ENCODE data around the gene TTN.

The TTN gene

DNA sequence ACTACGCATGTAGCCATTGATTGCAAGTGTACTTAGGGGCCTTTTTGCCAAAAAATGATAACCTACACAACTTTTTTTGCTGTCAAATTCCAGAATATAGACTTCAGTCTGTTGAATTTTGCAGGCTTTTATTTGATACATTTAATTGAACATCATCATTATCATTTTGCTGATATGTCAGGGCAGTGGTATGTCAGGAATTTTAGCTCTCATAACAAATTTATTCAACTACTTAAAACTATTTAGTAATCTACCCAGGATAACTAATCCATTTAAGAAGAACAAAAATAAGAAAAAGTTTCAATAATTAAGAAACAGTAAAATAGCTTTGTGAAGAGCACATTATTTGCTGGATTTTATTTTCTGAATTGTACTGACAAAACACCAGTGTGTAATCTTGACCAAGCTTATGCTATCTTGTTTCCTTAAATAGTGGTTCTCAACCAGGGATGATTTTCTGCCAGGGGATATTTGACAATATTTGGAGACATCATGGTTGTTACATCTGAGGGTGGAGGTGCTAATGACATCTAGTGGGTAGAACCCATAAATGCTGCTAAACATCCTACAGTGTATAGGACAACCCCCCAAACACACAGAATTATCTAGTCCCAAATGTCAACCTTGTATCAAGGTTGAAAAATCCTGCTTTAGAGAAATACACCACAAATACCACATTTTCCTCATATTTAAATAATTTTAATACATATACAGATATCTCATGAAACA is 12.1 kb upstream of the TTN start:
- no peak for TF ChIP-seq BACH2 (CRISPR knock-in tag; IDR thresholded peaks at IDR 0.05; ENCODE audit: borderline replicate concordance)
- peak; percentile 83 for TF ChIP-seq ISL1 (CRISPR knock-in tag; IDR thresholded peaks at IDR 0.05)
- TF ChIP-seq ZFP3 (CRISPR knock-in tag; IDR thresholded peaks at IDR 0.05) = no peak
- peak; percentile 64 for ATAC-seq

DNA sequence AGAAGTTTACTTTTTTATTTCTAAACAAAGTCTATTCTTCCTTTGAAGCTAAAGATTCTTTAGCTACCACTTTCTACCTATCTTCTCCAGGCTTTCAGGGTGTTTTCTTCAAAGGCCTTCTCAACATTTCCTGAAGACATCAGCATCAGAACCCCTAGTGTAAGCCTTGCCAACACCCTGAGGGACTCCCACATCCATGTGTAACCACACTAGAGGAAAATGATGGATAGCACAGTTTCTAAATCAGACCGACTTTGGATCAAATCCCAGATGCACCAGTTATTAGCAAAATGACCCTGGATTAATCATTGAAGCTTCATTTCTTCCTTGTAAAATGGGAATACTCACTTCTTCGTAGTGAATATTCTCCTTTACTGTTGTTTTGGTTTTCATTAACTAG is 4.7 kb upstream of the TTN start:
- TF ChIP-seq ISL1 (CRISPR knock-in tag; IDR thresholded peaks at IDR 0.05) = no peak
- TF ChIP-seq, protein P1, sequence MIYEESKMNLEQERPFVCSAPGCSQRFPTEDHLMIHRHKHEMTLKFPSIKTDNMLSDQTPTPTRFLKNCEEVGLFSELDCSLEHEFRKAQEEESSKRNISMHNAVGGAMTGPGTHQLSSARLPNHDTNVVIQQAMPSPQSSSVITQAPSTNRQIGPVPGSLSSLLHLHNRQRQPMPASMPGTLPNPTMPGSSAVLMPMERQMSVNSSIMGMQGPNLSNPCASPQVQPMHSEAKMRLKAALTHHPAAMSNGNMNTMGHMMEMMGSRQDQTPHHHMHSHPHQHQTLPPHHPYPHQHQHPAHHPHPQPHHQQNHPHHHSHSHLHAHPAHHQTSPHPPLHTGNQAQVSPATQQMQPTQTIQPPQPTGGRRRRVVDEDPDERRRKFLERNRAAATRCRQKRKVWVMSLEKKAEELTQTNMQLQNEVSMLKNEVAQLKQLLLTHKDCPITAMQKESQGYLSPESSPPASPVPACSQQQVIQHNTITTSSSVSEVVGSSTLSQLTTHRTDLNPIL (CRISPR knock-in tag; IDR thresholded peaks at IDR 0.05; ENCODE audit: low read depth) = no peak
- no peak for ATAC-seq

DNA sequence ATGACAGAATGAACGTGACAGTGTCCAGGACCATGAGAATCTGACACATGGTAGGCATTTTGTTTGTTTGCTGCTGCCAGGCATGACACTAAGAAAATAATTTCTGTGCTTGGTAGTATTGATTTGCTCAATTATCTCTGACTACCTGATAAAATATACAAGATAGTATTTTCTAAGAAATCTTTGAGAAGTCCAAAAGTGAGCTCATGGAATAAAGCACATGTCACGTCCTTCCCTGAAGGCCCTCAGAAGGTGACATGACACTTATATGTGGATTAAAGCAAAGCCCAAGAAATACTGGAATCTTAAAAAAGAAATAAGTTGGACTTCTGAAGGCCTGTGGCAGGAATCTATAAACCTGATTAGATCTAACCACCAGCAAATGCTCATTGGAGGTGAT is 3.8 kb upstream of the TTN start:
- ATAC-seq = no peak

DNA sequence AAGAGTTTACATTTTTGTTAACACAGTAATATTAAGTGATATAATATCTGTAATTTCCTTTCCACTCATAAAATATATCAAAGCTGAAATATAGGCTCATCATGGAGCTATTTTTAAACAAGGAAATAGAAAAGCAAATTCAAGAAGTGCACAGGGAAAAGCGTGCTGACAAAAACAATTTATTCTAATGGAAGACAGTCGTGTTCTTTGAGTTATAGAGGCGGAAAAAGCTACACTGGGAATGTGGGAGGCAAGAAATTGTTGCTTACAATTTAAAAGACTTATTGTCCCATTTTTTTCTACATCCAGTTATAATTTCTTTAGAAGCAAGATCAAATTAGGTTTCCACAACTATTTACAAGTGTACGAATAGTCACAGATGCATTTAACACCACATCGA is 3.2 kb upstream of the TTN start:
- ATAC-seq = peak; percentile 59; the same call in 2 of the 3 replicates
- TF ChIP-seq TCF4 (CRISPR knock-in tag; IDR thresholded peaks at IDR 0.05; ENCODE audit: borderline replicate concordance) (no peak), BACH2 (CRISPR knock-in tag; IDR thresholded peaks at IDR 0.05; ENCODE audit: borderline replicate concordance) (no peak), ZNF8 (CRISPR knock-in tag; IDR thresholded peaks at IDR 0.05) (no peak), ISL1 (CRISPR knock-in tag; IDR thresholded peaks at IDR 0.05) (no peak), CSDC2 (CRISPR knock-in tag; IDR thresholded peaks at IDR 0.05) (no peak), PPARA (CRISPR knock-in tag; IDR thresholded peaks at IDR 0.05; ENCODE audit: borderline replicate concordance) (no peak), ZNF565 (CRISPR knock-in tag; conservative IDR thresholded peaks at IDR 0.05; ENCODE audit: low read depth) (no peak), GLIS3 (CRISPR knock-in tag; IDR thresholded peaks at IDR 0.05) (no peak), ZFP3 (CRISPR knock-in tag; IDR thresholded peaks at IDR 0.05) (no peak), SNAI2 (CRISPR knock-in tag; IDR thresholded peaks at IDR 0.05) (no peak)
- TF ChIP-seq, protein P2, sequence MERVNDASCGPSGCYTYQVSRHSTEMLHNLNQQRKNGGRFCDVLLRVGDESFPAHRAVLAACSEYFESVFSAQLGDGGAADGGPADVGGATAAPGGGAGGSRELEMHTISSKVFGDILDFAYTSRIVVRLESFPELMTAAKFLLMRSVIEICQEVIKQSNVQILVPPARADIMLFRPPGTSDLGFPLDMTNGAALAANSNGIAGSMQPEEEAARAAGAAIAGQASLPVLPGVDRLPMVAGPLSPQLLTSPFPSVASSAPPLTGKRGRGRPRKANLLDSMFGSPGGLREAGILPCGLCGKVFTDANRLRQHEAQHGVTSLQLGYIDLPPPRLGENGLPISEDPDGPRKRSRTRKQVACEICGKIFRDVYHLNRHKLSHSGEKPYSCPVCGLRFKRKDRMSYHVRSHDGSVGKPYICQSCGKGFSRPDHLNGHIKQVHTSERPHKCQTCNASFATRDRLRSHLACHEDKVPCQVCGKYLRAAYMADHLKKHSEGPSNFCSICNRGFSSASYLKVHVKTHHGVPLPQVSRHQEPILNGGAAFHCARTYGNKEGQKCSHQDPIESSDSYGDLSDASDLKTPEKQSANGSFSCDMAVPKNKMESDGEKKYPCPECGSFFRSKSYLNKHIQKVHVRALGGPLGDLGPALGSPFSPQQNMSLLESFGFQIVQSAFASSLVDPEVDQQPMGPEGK (CRISPR knock-in tag; IDR thresholded peaks at IDR 0.05; ENCODE audit: borderline replicate concordance) = no peak
- TF ChIP-seq, protein P3, sequence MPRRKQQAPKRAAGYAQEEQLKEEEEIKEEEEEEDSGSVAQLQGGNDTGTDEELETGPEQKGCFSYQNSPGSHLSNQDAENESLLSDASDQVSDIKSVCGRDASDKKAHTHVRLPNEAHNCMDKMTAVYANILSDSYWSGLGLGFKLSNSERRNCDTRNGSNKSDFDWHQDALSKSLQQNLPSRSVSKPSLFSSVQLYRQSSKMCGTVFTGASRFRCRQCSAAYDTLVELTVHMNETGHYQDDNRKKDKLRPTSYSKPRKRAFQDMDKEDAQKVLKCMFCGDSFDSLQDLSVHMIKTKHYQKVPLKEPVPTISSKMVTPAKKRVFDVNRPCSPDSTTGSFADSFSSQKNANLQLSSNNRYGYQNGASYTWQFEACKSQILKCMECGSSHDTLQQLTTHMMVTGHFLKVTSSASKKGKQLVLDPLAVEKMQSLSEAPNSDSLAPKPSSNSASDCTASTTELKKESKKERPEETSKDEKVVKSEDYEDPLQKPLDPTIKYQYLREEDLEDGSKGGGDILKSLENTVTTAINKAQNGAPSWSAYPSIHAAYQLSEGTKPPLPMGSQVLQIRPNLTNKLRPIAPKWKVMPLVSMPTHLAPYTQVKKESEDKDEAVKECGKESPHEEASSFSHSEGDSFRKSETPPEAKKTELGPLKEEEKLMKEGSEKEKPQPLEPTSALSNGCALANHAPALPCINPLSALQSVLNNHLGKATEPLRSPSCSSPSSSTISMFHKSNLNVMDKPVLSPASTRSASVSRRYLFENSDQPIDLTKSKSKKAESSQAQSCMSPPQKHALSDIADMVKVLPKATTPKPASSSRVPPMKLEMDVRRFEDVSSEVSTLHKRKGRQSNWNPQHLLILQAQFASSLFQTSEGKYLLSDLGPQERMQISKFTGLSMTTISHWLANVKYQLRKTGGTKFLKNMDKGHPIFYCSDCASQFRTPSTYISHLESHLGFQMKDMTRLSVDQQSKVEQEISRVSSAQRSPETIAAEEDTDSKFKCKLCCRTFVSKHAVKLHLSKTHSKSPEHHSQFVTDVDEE (CRISPR knock-in tag; IDR thresholded peaks at IDR 0.05) = no peak
- TF ChIP-seq, protein P4, sequence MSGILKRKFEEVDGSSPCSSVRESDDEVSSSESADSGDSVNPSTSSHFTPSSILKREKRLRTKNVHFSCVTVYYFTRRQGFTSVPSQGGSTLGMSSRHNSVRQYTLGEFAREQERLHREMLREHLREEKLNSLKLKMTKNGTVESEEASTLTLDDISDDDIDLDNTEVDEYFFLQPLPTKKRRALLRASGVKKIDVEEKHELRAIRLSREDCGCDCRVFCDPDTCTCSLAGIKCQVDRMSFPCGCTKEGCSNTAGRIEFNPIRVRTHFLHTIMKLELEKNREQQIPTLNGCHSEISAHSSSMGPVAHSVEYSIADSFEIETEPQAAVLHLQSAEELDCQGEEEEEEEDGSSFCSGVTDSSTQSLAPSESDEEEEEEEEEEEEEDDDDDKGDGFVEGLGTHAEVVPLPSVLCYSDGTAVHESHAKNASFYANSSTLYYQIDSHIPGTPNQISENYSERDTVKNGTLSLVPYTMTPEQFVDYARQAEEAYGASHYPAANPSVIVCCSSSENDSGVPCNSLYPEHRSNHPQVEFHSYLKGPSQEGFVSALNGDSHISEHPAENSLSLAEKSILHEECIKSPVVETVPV (CRISPR knock-in tag; IDR thresholded peaks at IDR 0.05) = no peak
- TF ChIP-seq, protein P5, sequence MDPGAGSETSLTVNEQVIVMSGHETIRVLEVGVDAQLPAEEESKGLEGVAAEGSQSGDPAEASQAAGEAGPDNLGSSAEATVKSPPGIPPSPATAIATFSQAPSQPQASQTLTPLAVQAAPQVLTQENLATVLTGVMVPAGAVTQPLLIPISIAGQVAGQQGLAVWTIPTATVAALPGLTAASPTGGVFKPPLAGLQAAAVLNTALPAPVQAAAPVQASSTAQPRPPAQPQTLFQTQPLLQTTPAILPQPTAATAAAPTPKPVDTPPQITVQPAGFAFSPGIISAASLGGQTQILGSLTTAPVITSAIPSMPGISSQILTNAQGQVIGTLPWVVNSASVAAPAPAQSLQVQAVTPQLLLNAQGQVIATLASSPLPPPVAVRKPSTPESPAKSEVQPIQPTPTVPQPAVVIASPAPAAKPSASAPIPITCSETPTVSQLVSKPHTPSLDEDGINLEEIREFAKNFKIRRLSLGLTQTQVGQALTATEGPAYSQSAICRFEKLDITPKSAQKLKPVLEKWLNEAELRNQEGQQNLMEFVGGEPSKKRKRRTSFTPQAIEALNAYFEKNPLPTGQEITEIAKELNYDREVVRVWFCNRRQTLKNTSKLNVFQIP (CRISPR knock-in tag; IDR thresholded peaks at IDR 0.05; ENCODE audit: borderline replicate concordance, low read depth) = no peak

More for the DNA sequence above, 3.8 kb upstream of the TTN start:
- TF ChIP-seq ZFP30 (CRISPR knock-in tag; IDR thresholded peaks at IDR 0.05) = no peak
- TF ChIP-seq, protein P3 (CRISPR knock-in tag; IDR thresholded peaks at IDR 0.05) = no peak
- TF ChIP-seq OSR1 (CRISPR knock-in tag; IDR thresholded peaks at IDR 0.05) = no peak
- TF ChIP-seq, protein P5 (CRISPR knock-in tag; IDR thresholded peaks at IDR 0.05; ENCODE audit: borderline replicate concordance, low read depth) = no peak
- TF ChIP-seq PPARA (CRISPR knock-in tag; IDR thresholded peaks at IDR 0.05; ENCODE audit: borderline replicate concordance) = no peak
- no peak for TF ChIP-seq ZNF565 (CRISPR knock-in tag; conservative IDR thresholded peaks at IDR 0.05; ENCODE audit: low read depth)
- no peak for TF ChIP-seq BACH2 (CRISPR knock-in tag; IDR thresholded peaks at IDR 0.05; ENCODE audit: borderline replicate concordance)
- TF ChIP-seq TOX (CRISPR knock-in tag; IDR thresholded peaks at IDR 0.05; ENCODE audit: borderline replicate concordance) = no peak
- no peak for TF ChIP-seq CSDC2 (CRISPR knock-in tag; IDR thresholded peaks at IDR 0.05)
- no peak for TF ChIP-seq ESRRG (CRISPR knock-in tag; IDR thresholded peaks at IDR 0.05)

Data from SK-N-SH treated with all-trans-retinoic acid at 6 μM for 48 hours (cell line).